Measurements from ENCODE around the gene CYGB. TPM values are rescaled to one million over a fixed set of nuclear protein-coding genes. Genes with fewer than 3 reads are reported as not detected.

Gene CYGB
- total and polyA plus RNA-seq, 9 of the 15 experiments (the other 6 are each of a cell fraction or from before 2014, with no cell fraction given): 0.08 to 0.95 (median 0.18) TPM; not detected in 5

DNA sequence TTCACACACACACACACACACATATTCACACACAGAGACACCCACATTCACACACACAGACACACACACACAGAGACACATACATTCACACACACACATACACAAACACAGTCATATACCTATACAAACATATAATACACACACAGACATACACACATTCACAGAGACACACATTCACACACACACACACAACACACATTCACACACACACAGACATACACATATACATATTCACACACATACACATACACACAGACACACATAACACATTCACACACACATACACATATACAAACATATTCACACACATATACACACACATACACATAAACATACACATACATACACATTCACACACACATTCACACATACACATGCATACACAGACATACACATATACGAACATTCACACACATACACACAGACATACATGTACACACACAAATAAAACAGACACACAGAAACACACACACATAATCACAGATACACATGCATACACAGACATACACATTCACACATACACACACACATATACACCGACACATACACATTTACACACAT, 10.2 kb upstream of the CYGB start (continued):
- TF ChIP-seq TEAD4 (IDR thresholded peaks at IDR 0.05; ENCODE audit: low read length) (no peak), TEAD4 (CRISPR knock-in tag; IDR thresholded peaks at IDR 0.05; ENCODE audit: borderline replicate concordance) (no peak), SIRT6 (IDR thresholded peaks at IDR 0.05; ENCODE audit: low read depth, low read length) (no peak), ZC3H8 (IDR thresholded peaks at IDR 0.05) (no peak), CHCHD3 (CRISPR knock-in tag; IDR thresholded peaks at IDR 0.05) (no peak), TARDBP (IDR thresholded peaks at IDR 0.05) (peak; percentile 17; the same call in 1 of the 2 replicates), NFRKB (IDR thresholded peaks at IDR 0.05; ENCODE audit: low read depth) (no peak), HNRNPUL1 (IDR thresholded peaks at IDR 0.05; ENCODE audit: low read length) (no peak), NRF1 (conservative IDR thresholded peaks at IDR 0.05 in 1 of 2, IDR thresholded peaks at IDR 0.05 in 1 of 2) (no peak), MTA2 (IDR thresholded peaks at IDR 0.05; ENCODE audit: low read depth) (peak; percentile 36)
- TF ChIP-seq, protein P1, sequence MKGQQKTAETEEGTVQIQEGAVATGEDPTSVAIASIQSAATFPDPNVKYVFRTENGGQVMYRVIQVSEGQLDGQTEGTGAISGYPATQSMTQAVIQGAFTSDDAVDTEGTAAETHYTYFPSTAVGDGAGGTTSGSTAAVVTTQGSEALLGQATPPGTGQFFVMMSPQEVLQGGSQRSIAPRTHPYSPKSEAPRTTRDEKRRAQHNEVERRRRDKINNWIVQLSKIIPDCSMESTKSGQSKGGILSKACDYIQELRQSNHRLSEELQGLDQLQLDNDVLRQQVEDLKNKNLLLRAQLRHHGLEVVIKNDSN (CRISPR knock-in tag; IDR thresholded peaks at IDR 0.05): no peak
- TF ChIP-seq, protein P2, sequence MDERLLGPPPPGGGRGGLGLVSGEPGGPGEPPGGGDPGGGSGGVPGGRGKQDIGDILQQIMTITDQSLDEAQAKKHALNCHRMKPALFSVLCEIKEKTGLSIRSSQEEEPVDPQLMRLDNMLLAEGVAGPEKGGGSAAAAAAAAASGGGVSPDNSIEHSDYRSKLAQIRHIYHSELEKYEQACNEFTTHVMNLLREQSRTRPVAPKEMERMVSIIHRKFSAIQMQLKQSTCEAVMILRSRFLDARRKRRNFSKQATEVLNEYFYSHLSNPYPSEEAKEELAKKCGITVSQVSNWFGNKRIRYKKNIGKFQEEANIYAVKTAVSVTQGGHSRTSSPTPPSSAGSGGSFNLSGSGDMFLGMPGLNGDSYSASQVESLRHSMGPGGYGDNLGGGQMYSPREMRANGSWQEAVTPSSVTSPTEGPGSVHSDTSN (CRISPR knock-in tag; IDR thresholded peaks at IDR 0.05; ENCODE audit: low read depth): no peak
- TF ChIP-seq, protein P2 (tag; conservative IDR thresholded peaks at IDR 0.05; ENCODE audit: low read depth): no peak
- TF ChIP-seq, protein P3, sequence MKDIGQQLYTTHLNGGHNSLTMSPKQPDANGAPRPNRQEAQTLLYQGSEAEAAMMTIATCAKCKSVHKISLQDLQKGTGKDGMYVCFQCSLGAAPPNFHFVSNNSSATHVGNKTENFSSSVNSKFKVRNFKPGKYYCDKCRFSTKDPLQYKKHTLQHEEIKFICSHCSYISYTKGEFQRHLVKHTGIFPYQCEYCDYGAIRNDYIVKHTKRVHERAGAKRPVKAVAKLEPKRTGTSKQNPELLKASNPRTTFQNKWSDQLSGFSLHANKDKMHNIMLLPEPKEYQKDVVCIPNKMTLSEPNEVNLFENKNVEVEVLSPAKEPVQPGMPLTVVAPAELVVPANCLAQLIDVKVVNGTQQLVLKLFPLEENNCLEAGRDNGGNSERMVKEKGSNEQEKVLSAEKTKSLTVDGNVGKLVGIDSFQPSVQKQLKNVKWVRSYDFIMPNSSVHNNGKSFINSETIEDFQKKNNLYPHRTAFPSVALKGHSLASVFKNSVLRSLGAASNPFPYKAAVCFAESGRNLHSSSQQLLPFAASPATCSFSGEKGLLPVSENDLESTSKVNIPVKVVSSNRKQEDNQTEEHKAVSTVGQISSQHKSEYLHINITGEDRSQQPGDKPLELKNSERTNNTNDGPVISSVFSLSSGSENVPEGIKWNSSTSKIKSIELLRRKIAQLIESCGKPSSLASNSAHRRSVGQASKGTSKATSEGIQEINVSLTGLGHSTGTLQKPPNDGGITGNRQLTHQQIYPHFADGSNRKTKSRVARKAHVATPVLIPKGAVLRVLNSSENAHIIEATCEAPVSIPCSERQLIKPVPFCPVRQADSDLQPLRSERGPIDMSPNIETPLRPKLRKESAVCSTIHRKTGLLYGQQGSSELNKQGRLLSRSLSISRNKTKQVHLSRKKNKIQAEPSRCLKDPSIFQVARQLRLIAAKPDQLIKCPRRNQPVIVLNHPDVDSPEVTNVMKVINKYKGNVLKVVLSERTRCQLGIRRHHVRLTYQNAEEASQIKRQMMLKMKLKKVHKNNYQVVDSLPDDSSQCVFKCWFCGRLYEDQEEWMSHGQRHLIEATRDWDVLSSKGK (CRISPR knock-in tag; IDR thresholded peaks at IDR 0.05): no peak
- TF ChIP-seq, protein P4, sequence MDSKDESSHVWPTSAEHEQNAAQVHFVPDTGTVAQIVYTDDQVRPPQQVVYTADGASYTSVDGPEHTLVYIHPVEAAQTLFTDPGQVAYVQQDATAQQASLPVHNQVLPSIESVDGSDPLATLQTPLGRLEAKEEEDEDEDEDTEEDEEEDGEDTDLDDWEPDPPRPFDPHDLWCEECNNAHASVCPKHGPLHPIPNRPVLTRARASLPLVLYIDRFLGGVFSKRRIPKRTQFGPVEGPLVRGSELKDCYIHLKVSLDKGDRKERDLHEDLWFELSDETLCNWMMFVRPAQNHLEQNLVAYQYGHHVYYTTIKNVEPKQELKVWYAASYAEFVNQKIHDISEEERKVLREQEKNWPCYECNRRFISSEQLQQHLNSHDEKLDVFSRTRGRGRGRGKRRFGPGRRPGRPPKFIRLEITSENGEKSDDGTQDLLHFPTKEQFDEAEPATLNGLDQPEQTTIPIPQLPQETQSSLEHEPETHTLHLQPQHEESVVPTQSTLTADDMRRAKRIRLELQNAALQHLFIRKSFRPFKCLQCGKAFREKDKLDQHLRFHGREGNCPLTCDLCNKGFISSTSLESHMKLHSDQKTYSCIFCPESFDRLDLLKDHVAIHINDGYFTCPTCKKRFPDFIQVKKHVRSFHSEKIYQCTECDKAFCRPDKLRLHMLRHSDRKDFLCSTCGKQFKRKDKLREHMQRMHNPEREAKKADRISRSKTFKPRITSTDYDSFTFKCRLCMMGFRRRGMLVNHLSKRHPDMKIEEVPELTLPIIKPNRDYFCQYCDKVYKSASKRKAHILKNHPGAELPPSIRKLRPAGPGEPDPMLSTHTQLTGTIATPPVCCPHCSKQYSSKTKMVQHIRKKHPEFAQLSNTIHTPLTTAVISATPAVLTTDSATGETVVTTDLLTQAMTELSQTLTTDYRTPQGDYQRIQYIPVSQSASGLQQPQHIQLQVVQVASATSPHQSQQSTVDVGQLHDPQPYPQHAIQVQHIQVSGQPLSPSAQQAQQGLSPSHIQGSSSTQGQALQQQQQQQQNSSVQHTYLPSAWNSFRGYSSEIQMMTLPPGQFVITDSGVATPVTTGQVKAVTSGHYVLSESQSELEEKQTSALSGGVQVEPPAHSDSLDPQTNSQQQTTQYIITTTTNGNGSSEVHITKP (IDR thresholded peaks at IDR 0.05; ENCODE audit: partially characterized antibody): peak; percentile 20
- TF ChIP-seq, protein P5, sequence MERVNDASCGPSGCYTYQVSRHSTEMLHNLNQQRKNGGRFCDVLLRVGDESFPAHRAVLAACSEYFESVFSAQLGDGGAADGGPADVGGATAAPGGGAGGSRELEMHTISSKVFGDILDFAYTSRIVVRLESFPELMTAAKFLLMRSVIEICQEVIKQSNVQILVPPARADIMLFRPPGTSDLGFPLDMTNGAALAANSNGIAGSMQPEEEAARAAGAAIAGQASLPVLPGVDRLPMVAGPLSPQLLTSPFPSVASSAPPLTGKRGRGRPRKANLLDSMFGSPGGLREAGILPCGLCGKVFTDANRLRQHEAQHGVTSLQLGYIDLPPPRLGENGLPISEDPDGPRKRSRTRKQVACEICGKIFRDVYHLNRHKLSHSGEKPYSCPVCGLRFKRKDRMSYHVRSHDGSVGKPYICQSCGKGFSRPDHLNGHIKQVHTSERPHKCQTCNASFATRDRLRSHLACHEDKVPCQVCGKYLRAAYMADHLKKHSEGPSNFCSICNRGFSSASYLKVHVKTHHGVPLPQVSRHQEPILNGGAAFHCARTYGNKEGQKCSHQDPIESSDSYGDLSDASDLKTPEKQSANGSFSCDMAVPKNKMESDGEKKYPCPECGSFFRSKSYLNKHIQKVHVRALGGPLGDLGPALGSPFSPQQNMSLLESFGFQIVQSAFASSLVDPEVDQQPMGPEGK (CRISPR knock-in tag; IDR thresholded peaks at IDR 0.05; ENCODE audit: borderline replicate concordance): no peak

All from K562 (cell line).